HK-2 (cell line): Measurements from ENCODE around the gene AMY2B.
"Not testable (repeated sequence)": the region's sequence is repeated elsewhere in the genome, so short reads cannot be mapped to it uniquely, and the experiment has no call there.

Experiments
- DNase-seq: peaks from one replicate; pipeline ENCODE4 v3.0.0-alpha.2; 2018; ENCODE audit not compliant: unreplicated experiment

Gene AMY2B

DNA sequence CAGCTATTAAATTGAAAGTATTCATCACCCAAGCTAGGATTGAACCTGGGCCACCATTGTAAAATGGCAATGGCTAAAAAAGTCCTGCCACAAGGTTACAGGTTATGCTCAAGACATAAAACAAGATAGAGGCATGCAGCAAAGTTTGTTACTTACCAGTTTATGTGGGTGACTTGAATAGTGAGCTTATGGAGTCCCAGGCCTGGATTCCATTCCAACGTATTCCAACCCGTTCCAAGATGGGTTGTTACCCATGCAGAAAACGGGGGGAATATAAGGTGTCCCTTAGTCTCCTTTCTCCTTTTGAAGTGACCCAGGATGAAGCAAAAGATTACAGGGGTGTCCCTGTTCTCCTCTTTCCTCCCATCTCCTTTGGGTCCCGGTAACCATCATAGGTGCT, 56.0 kb downstream of the AMY2B start:
- DNase-seq = not testable (repeated sequence)
